ENCODE measurements around the gene TPRN. TPM values are rescaled to one million over a fixed set of nuclear protein-coding genes. Genes with fewer than 3 reads are reported as not detected.

The TPRN gene
- total and polyA plus RNA-seq, 9 donors = 4.6 to 14.6 (median 10.2) TPM

DNA sequence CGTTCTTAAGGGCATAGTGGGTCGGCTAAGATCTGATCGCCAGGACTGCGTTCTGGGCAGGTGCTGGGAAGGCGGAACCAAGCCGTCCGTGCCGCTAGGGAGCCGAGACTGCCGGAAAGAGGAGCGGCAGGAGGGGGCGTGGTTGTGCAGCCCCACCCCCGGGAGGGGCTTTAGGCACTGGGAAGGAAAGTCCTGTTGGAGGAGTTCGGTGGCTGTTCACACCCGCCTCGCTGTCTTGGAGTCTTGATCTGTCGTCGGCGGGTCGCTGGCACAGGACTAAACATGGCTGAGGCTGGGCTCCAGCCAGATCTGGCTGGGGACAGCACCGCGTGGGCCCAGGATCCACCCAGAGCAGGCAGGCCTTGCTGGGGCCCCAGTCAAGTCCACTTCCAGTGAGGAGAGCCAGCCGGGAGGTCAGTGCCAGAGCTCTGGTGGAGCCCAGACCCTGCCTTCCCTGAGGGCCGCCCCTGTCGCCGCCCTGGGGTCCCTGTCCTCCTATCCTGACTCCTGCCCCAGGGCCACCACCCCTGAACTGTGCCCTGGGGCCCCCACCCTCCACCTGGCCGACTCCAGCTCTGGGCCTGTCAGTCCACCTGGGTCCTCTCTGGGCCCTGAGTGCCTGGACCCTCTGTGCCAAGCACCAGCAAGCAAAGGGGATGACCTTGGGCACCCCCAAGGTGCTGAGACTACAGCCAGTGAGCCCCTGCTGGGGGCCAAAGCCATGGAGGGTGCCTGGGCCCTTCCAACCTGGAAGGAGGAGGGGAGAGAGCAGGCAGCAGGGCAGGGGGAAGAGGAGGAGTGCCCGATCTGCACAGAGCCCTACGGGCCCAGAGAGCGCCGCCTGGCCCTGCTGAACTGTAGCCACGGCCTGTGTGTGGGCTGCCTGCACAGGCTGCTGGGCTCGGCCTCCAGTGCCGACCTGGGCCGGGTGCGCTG, 17.0 kb upstream of the TPRN start:
- Histone ChIP-seq H3K27ac (ENCODE audit: low read length) (no peak overlapping the region), H3K4me3 (ENCODE audit: low read length) (no peak overlapping the region), H3K4me1 (ENCODE audit: control insufficient read depth, insufficient read depth, low read length) (peaks cover 12% of the 10 kb centered on the region), H3K9me3 (replicated peaks; ENCODE audit: control insufficient read depth, low read depth, low read length) (no peaks in the 10 kb centered on the region), H3K36me3 (ENCODE audit: control insufficient read depth, insufficient read depth, low read length) (peaks cover 22% of the 10 kb centered on the region), H3K27me3 (ENCODE audit: control insufficient read depth, insufficient read depth, low read length) (peaks cover 3% of the 10 kb centered on the region)
- WGBS (ENCODE audit: insufficient coverage) = 58% methylated on average over 35 of the region's 36 CpGs
- no peak for DNase-seq

DNA sequence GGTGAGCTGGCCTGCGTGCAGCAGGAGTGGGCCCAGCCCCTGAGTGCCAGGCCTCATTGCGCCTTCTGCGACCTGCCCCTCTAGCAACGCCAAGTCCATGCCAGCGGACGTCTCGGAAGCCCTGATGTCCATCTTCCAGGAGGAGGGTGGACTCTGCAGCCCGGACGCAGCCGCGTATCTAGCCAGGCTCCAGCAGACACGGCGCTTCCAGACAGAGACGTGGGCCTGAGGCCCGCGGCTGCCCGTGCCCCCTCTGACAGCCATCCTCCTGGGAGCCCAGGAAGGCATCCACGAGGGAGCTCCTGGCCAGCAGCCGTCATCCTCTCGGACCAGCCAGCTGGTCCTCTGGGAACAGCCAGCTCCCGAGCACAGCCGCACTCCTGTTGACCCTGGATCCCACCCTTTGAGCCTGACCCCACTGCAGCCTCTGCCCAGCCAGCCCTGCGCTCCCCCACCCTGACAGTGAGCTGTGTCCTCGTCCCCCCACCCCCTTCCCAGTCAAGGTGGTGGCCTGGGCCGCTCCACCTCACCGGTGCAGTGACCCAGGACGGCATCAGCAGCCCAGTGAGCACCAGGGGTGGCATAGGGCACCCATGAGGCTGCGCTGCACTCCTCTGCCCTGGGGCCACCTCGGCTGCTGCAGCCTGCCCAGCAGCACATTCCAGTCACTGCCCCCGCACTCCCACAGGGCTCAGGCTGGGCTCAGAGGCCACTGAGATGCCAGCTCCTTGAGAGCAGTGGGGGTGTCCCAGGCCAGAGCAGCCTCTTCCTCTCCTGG, 15.8 kb upstream of the TPRN start:
- Histone ChIP-seq H3K27ac (ENCODE audit: low read length) (no peak overlapping the region), H3K27me3 (ENCODE audit: control insufficient read depth, insufficient read depth, low read length) (no peaks in the 10 kb centered on the region), H3K36me3 (ENCODE audit: control insufficient read depth, insufficient read depth, low read length) (peaks cover 22% of the 10 kb centered on the region), H3K4me1 (ENCODE audit: control insufficient read depth, insufficient read depth, low read length) (peaks cover 6% of the 10 kb centered on the region), H3K9me3 (replicated peaks; ENCODE audit: control insufficient read depth, low read depth, low read length) (no peaks in the 10 kb centered on the region), H3K4me3 (ENCODE audit: low read length) (no peak overlapping the region)
- no peak for DNase-seq
- 88% methylated on average over 30 of the region's 30 CpGs for WGBS (ENCODE audit: insufficient coverage)

DNA sequence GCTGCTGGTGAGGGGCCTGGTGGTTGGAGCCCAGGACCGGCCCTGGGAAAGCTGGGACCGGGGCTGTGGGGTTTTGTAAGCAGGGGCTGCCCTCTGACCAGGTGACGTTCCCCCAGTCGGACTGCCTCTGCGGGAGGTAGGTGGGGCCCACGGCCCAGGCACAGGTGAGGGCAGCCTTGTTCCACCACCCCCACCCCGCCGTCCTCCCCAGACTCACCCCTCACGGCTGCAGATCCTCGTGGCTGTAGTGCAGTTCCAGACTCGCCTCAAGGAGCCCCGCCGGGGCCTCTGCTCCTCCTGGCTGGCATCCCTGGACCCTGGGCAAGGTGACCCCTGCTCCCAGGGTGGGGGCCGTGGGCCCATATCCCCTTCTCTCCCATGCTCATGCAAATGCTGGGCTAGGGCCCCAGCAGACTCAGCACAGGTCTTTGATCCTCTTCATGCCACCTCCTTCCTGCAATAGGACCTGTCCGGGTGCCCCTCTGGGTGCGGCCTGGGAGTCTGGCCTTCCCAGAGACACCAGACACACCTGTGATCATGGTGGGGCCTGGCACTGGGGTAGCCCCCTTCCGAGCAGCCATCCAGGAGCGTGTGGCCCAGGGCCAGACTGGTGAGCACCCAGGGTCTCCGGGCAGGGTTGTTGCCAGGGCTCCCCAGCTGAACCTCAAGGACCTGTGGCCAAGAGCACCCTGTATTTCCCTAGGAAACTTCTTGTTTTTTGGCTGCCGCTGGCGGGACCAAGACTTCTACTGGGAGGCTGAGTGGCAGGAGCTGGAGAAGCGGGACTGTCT, 14.8 kb upstream of the TPRN start:
- peaks cover 22% of the 10 kb centered on the region for H3K36me3 ChIP-seq (ENCODE audit: control insufficient read depth, insufficient read depth, low read length)
- H3K9me3 ChIP-seq (replicated peaks; ENCODE audit: control insufficient read depth, low read depth, low read length) = no peaks in the 10 kb centered on the region
- H3K27ac ChIP-seq (ENCODE audit: low read length) = no peak overlapping the region
- DNase-seq = no peak
- H3K4me1 ChIP-seq (ENCODE audit: control insufficient read depth, insufficient read depth, low read length) = peaks cover 6% of the 10 kb centered on the region
- WGBS (ENCODE audit: insufficient coverage) = 91% methylated on average over 20 of the region's 22 CpGs
- no peaks in the 10 kb centered on the region for H3K27me3 ChIP-seq (ENCODE audit: control insufficient read depth, insufficient read depth, low read length)
- H3K4me3 ChIP-seq (ENCODE audit: low read length) = no peak overlapping the region

DNA sequence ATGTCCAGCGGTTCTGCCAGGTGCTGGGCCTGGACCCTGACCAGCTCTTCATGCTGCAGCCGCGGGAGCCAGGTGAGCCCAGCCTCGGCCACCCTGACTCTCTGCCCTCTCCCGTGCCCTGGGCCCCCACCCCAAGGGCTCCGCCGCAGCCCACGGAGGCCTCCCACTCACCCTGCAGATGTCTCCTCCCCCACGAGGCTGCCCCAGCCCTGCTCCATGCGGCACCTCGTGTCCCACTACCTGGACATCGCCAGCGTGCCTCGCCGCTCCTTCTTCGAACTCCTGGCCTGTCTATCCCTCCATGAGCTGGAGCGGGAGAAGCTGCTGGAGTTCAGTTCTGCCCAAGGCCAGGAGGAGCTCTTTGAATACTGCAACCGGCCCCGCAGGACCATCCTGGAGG, 14.1 kb upstream of the TPRN start:
- no peaks in the 10 kb centered on the region for H3K27me3 ChIP-seq (ENCODE audit: control insufficient read depth, insufficient read depth, low read length)
- H3K4me3 ChIP-seq (ENCODE audit: low read length) = no peak overlapping the region
- no peaks in the 10 kb centered on the region for H3K9me3 ChIP-seq (replicated peaks; ENCODE audit: control insufficient read depth, low read depth, low read length)
- 89% methylated on average over 15 of the region's 19 CpGs for WGBS (ENCODE audit: insufficient coverage)
- peaks cover 25% of the 10 kb centered on the region for H3K36me3 ChIP-seq (ENCODE audit: control insufficient read depth, insufficient read depth, low read length)
- H3K4me1 ChIP-seq (ENCODE audit: control insufficient read depth, insufficient read depth, low read length) = peaks cover 4% of the 10 kb centered on the region
- no peak for DNase-seq
- no peak overlapping the region for H3K27ac ChIP-seq (ENCODE audit: low read length)

DNA sequence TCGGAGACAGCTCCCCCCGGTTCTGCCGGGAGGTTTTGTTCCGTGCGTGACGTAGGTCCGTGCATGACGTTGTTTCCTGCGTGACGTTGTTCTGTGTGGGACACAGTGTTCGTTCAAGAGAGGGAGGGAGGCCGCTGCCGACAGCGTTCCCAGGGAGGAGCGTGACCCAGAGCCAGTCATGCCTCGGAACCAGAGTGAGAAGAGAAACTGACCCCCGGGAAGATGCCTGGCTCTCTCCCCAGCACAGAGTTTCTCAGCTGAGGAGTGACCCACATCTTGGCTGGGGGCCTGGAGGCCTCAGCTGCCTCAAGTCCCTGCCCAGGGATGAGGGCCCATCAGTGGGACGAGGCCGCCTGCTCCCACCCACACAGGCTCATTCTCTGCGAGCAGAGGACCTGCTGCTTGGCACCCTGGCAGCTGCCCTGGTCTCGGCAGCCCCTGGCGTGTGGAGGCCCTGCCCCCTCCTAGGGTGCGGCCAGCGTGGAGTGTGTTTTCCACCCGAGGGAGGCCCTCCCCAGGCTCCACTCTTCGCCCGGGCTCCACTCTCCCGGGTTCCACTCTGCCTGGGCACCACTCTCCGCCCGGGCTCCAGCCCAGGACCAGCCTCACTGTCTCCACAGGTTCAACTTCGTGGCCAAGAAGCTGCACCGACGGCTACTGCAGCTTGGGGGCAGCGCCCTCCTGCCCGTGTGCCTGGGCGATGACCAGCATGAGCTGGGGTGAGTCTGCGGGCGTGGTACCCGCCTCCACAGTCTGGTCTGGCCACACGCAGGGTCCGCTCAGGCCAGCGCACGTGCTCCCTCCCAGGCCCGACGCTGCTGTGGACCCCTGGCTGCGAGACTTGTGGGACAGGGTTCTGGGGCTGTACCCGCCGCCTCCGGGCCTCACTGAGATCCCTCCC, 12.9 kb upstream of the TPRN start:
- 82% methylated on average over 49 of the region's 49 CpGs for WGBS (ENCODE audit: insufficient coverage)
- Histone ChIP-seq H3K27me3 (ENCODE audit: control insufficient read depth, insufficient read depth, low read length) (no peaks in the 10 kb centered on the region), H3K4me1 (ENCODE audit: control insufficient read depth, insufficient read depth, low read length) (peaks cover 4% of the 10 kb centered on the region), H3K27ac (ENCODE audit: low read length) (no peak overlapping the region), H3K36me3 (ENCODE audit: control insufficient read depth, insufficient read depth, low read length) (peaks cover 31% of the 10 kb centered on the region), H3K9me3 (replicated peaks; ENCODE audit: control insufficient read depth, low read depth, low read length) (no peaks in the 10 kb centered on the region), H3K4me3 (ENCODE audit: low read length) (no peak overlapping the region)
- DNase-seq = no peak

DNA sequence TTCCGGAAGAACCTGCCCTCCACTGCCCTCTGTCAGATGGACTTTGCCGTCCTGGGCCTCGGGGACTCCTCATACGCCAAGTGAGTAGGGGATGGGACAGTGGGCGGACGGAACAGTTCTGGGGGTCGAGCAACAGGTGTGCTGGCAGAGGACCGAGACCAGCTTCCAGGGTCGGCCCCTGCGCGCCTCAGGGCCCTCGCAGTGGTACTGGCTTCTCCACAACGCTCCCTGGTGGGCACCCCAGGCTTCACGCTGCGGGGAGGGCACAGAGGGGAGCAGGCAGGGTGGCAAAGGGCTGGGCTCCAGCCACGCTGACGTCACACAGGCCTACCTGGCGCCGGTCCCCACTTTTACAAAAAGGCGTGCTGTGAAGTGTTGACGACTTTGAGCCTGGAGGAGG, 12.0 kb upstream of the TPRN start:
- Histone ChIP-seq H3K36me3 (ENCODE audit: control insufficient read depth, insufficient read depth, low read length) (peaks cover 31% of the 10 kb centered on the region), H3K4me3 (ENCODE audit: low read length) (no peak overlapping the region), H3K27me3 (ENCODE audit: control insufficient read depth, insufficient read depth, low read length) (no peaks in the 10 kb centered on the region), H3K4me1 (ENCODE audit: control insufficient read depth, insufficient read depth, low read length) (peaks cover 4% of the 10 kb centered on the region), H3K9me3 (replicated peaks; ENCODE audit: control insufficient read depth, low read depth, low read length) (no peaks in the 10 kb centered on the region), H3K27ac (ENCODE audit: low read length) (no peak overlapping the region)
- 86% methylated on average over 20 of the region's 21 CpGs for WGBS (ENCODE audit: insufficient coverage)
- DNase-seq = no peak

DNA sequence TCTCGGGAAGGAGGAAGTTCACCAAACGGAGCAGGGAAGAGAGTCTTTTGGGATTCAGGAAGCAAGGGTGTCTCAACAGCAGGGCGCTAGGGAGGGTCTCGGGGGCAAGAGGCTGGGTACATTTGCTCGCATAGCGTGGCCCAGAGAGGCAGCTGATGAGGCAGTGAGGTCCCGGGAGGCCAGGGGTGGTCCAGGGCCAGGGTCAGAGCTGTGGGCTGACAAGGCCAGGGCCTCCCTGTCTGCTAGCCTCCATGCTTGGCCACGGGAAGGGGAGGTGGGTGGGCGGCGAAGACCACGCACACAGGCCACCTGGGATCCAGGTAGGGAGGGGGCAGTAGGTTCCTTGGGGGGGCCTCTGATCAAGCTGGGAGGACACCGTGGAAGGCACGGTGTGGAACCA, 11.0 kb upstream of the TPRN start:
- WGBS (ENCODE audit: insufficient coverage) = 84% methylated on average over 13 of the region's 13 CpGs
- DNase-seq = no peak
- H3K27ac ChIP-seq (ENCODE audit: low read length) = no peak overlapping the region
- H3K4me1 ChIP-seq (ENCODE audit: control insufficient read depth, insufficient read depth, low read length) = peaks cover 4% of the 10 kb centered on the region
- no peak overlapping the region for H3K4me3 ChIP-seq (ENCODE audit: low read length)
- no peaks in the 10 kb centered on the region for H3K27me3 ChIP-seq (ENCODE audit: control insufficient read depth, insufficient read depth, low read length)
- peaks cover 31% of the 10 kb centered on the region for H3K36me3 ChIP-seq (ENCODE audit: control insufficient read depth, insufficient read depth, low read length)
- no peaks in the 10 kb centered on the region for H3K9me3 ChIP-seq (replicated peaks; ENCODE audit: control insufficient read depth, low read depth, low read length)

DNA sequence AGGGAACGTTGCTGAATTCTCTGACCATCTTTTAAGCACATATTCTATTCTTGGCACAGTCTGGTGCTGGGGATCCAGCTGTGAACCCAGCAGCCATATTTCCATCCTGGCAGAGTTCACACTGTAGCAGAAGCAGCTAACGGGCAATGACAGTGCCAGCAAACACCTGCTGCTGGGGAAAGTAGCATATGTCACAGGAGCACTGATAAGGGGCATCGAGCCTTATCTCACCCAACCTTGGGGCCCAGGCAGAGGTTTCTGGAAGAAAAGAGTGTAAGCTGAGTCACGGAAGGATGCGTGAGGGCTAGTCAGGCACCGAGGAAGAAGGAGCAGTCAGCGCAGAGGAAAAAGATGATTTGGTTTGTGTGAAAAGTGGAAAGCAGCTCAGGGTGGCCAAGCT, 6.1 kb upstream of the TPRN start:
- Histone ChIP-seq H3K9me3 (replicated peaks; ENCODE audit: control insufficient read depth, low read depth, low read length) (no peaks in the 10 kb centered on the region), H3K27me3 (ENCODE audit: control insufficient read depth, insufficient read depth, low read length) (no peaks in the 10 kb centered on the region), H3K27ac (ENCODE audit: low read length) (no peak overlapping the region), H3K4me1 (ENCODE audit: control insufficient read depth, insufficient read depth, low read length) (peaks cover 32% of the 10 kb centered on the region), H3K4me3 (ENCODE audit: low read length) (no peak overlapping the region), H3K36me3 (ENCODE audit: control insufficient read depth, insufficient read depth, low read length) (peaks cover 14% of the 10 kb centered on the region)
- no peak for DNase-seq
- WGBS (ENCODE audit: insufficient coverage) = 94% methylated on average over 6 of the region's 7 CpGs

All from muscle of leg (tissue), 11 donors.